Measurements from ENCODE around the gene NPIPB8.
"Not testable (repeated sequence)": the region's sequence is repeated elsewhere in the genome, so short reads cannot be mapped to it uniquely, and the experiment has no call there.

Gene NPIPB8

DNA sequence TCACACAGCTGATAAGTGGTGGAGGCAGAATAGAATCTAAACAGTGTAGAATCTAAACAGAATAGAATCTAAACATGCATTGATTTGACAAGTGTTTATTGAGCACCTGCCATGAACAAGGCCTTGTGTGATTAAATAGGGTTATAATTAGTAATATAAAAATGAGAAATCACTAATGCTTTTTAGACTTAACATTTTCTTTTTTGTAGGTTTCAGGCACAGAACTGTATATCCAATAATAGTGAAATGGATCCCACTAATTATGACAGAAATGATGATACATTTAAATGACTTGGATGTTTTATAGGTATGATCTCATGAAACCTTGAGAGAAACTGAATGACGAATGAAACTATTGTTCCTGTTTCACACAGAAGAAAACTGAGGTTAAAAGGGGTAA is at the start of gene NPIPB8:
NPIPB8 (plus strand) TSS at position 301 of the 400 bp plus-strand sequence. CDS start 296 bp downstream, outside the sequence.
- DNase-seq, result not testable (repeated sequence)

DNA sequence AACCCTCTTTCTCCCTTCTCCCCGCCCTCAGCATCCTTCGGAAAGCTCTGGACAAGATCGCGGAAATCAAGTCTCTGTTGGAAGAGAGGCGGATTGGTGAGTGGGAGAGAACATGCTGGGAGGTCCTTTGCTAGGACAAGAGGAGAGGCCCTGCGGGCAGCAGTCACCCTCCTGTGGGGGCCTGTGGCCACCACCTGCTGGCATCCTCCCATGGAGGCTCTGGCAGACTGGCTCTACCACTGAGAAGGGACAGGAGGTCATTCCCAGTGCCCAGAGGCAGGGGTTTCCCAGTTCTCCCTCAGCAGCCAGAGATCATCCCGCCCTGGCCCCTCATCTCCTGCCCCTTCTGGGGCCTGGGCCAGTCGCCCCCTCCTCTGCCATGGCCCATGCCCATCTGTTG is 48.8 kb upstream of the NPIPB8 start:
- no peak for DNase-seq

DNA sequence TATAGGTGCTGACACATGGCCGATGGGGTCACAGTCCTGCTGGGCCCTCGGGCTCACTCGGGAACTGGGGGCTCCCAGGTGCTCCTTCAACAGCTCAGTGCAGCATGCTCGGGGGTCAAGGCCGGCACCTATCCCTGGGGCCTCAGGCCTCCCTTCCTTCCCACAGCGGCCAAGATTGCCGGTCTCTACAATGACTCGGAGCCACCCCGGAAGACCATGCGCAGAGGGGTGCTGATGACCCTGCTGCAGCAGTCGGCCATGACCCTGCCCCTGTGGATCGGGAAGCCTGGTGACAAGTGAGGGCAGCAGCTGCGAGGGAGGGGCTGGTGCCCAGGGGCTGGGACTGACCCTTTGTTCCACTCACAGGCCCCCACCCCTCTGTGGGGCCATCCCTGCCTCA is 47.9 kb upstream of the NPIPB8 start:
- no peak for DNase-seq

DNA sequence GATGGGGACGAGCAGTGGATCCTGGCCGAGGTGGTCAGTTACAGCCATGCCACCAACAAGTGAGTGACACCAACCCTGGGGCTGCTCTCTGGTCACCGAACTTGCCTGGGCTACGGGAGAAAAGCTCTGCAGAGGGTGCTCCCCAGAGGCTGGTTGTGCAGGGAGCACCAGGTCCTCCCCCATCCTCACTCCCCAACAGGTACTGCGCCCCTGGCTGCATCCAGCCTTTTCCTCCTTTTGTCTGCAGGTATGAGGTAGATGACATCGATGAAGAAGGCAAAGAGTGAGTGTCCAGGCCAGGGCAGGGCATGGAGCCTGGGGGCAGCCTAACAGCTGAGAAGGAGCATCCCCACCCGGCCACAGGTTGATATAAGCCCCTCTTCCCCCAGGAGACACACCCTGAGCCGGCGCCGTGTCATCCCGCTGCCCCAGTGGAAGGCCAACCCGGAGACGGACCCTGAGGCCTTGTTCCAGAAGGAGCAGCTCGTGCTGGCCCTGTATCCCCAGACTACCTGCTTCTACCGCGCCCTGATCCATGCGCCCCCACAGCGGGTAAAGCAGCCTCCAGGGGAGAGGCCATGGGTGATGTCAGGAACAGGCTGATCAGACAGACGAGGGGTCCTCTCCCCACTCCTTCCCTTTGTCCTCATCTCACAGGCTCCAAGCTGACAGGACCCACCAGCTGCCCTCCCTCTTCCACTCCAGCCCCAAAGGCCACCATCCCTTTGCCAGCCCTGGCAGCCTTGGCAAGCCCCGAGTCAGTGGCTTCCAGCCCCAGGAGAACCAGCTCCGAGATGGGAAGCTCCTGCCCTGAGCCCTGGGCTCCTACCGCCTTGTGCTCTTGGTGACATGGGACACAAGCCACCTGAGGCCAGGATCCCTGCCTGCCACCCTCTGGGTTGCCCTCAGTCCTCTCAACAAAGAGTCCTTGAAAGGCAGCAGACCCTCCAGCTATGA is 47.2 kb upstream of the NPIPB8 start:
- no peak for DNase-seq

DNA sequence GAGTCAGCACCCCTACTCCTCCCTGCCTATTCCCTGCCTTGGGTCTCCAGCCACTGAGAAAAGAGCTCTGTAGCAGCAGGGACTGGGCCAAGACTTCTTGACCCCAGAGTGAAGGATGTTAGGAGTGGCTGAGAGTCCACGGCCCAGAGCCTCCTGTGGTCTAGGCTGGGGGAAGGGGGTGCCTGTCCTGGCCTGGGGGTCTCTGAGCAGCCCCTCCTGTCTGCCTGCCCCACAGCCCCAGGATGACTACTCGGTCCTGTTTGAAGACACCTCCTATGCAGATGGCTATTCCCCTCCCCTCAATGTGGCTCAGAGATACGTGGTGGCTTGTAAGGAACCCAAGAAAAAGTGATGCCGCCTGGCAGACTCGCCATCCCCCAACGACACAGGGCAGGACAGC is 46.5 kb upstream of the NPIPB8 start:
- no peak for DNase-seq

DNA sequence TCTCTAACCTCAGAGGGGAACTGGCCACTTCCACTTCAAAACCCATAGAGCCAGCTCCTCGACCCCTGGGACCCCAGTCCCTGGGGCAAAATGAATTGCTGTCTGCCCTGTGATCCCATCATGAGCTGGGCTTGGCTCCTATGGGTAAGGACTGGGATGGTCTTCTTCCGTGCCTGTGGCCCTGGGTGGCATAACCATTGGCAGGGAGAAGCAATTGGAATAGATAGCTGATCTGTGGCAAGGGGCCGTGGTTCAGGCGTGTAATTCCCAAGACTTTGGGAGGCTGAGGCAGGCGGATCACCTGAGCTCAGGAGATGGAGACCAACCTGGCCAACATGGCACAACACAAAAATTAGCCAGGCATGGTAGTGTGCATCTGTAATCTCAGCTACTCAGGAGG is 45.4 kb upstream of the NPIPB8 start:
- no peak for DNase-seq

DNA sequence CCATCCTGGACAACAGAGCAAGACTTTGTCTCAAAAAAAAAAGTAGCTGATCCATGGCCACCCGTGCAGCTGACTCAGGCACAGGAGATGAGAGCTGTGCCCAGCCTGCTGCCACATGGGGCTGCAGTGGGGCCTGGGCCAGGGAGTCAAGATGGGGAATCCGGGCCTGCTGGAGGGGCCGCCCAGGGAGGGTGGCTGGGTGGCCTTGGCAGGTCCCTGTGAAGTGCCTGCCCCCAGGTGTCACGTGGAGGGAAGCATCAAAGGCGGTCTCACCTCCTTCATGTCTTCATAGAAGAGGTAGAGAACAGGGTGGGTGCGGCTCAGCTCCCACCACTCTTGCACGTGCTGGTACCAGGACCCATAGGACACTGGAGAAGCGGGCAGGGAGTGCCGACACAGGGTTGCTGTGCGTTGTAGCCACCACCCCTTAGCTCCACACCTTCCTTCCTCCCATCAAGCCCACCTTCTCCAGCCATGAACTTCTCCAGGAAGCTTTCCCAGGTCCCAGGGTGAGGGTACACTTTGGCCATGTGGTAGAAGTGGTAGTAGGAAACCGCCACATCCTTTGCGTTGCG is 44.8 kb upstream of the NPIPB8 start:
- no peak for DNase-seq

DNA sequence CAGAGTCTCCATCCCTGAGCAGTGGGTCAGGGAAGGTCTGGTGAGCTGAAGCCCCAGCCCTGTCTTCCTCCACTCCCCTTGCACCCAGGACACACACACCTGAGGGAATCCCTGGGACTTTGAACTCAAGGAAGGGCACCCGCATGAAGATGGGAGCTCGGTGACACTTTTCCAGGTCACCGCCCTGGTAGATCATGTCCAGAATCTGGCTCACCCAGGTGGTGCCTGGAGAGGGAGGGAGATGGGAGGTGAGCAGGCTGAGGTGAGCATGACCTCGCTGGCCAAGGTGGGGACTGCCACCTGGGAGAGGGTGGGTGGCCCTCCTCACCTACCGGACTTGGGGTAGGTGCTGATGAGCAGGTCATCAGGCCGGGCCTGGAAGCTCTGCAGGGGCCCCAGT is 42.4 kb upstream of the NPIPB8 start:
- DNase-seq, result not testable (repeated sequence)

DNA sequence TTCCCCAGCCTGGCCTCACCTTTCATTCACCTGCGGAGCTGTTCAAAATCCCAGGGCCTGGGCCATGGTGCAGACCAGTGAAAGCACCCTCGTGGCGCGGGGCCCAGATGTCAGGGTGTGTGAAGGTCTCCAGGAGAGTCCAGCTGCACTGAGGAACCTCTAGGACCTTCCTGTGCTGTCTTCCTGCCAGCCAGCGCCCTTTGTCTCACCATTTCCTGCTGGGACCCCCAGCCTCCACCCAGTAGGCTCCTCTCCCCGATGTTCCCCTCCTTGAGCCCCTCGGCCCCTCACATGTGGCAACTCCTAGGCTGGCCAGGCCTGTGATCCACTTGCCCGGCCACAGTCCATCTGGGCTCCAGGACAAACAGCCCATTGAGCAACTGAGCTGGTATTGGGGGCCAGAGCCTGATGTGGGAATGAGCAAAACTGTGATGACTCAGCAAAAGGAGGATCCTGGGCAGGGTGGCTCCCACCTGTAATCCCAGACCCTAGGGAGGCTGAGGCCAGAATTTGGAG is 41.7 kb upstream of the NPIPB8 start:
- DNase-seq, result no peak

DNA sequence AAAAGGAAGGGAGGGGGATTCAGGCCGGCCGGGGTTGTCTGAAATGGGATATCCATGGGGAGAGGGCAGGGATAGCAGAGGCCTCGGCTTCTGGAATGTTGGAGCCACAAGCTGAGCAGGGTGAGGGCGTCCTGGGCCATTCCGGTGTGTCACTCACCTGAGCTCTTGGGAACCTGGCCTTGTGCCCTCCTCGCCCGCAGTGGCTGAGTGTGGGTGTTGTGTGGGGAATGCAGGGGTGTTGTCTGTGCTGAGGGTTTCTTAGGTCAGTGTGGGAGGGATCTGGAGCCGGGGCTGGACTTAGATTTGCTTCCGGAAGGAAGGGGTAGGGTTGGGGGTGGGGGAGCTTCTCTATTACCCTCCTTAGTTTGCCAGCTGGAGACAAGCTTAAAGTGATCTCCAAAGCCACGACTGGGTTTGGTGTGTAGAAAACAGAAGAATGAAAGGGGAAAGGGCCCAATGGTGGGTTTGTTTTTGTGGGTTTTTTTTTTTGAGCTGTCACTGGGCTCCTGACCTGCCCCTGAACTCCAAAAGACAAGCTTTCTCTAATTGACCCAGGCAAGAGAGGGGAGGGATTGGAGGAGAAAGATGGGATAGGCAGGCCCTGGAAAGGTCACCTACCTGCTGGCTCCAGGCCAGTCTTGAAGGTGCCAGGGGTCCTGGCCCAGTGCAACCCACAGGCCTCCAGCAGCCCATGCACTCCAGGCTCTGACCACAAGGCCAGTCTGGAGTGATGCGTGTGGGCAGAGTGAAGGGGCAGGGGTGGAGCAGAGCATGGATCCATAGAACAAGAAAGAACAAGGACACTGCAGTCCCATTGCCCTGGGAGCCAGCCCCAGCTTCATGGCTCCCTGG is 40.8 kb upstream of the NPIPB8 start, which contains the start of gene SULT1A2:
SULT1A2 (minus strand) TSS at position 211 of the 852 bp plus-strand sequence. CDS start 1,120 bp downstream, outside the sequence.
- DNase-seq, result no peak

DNA sequence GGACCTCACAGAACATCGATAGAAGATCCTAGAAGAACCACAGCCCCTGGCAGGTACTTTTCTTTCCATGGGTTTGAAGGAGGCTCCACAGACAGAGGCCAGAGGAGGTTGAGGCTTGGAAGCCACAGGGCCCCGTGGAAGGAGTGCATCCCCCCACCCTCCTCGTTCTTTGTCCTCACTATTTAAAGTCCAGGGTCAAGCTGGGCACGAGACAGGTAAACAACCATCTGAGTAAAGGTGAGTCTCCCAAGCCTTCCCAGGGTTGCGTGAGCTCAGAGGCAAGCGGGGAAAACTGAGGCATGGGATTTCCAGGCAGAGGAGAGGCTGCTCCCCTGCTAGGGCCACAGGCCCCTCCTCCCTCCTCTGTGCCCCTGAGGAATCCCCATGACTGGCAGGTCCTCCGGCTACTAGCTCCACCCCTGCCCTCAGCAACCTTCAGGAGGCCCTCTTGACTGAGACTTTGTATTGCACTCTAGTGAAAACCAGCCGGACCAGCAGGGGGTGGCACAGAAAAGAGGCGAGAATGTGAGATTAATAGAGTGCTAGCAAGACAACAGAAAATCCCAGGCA is 40.1 kb upstream of the NPIPB8 start:
- DNase-seq, result no peak

DNA sequence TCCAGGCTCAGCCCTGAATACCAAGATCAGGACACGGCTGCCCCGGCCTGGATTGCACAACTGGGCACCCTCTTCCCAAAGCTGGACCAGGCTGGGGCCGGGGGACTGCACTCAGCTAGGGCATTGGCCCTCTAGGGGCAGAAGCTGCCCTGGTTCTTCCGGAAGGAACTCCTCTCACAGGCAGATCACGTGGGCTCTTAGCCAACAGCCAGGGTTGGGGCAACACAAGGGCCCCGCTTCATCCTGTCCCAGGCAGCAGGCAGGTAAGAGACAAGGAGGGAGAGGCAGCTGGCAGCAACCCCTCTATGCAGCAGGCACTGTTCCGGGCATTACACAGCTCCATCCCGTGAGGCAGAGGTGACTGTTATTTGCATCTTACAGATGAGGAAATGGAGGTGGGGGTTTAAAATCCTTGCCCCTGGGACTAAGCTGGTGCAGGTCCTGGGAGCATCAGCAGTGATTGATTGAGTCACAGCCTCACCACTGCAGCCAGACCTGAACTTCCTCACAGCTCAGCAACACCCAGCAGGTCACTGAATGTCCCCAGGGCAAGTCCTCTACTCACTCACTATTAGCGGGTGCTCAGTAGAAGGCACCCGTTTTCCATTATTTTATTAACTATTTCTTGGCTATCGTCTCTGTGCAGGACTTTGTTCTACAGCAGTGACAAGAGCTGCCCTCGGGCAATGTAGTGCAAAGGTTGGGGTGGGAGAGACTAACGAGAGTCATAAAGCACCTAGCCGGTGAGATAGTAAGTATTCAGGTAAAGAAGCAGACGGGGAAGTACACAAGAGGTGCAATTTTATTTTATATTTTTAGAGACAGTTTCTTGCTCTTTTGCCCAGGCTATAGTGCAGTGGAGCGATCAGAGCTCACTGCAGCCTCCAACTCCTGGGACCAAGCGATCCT is 38.2 kb upstream of the NPIPB8 start:
- not testable (repeated sequence) for DNase-seq

DNA sequence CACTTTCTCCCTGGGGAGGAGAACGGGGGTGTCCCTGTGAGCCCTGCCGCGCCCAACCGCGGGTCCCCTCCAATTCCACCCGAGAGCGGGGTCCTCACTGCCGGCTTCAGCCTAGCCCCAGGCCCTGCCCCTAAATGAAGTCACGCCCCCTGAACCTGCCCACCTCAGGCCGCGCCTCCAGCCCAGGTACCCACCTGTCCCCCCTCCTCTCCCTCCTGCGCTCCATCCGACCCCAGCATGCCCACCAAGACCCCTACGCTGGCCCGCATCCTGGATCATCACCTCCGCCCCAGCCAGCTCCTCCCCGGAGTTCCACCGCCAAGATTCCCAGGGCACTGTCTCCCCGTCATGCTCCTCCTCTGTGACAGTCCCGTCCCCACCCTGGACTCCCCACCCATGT is 36.9 kb upstream of the NPIPB8 start:
- not testable (repeated sequence) for DNase-seq

DNA sequence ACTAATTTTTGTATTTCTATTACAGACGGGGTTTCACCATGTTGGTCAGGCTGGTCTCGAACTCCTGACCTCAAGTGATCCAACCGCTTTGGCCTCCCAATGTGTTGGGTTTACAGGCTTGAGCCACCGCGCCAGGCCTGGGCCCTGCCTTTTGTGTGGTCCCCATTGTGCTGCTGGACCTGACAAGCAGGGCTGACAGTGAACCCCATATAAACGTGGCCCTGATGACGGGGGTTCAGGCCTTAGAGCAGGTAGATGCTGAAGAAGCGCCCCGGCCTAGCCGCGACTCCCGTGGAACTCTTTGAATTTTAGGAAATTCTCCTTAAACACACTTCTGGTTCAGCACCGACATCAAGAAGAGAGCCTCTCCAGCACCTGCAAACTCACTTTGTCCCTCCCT is 36.3 kb upstream of the NPIPB8 start:
- DNase-seq, result not testable (repeated sequence)

DNA sequence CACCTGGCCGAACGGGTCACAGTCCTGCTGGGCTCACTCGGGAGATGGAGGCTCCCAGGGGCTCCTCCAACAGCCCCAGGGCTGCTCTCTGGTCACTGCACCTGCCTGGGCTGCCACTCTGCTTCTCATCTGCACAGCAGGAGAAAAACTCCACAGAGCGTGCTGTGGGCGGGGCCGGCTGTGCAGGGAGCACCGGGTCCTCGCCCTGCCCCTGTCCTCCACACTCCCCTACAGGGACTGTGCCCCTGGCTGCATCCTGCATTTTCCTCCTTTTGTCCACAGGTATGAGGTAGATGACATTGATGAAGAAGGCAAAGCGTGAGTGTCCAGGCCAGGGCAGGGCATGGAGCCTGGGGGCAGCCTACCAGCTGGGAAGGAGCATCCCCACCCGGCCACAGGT is 35.8 kb upstream of the NPIPB8 start:
- not testable (repeated sequence) for DNase-seq

DNA sequence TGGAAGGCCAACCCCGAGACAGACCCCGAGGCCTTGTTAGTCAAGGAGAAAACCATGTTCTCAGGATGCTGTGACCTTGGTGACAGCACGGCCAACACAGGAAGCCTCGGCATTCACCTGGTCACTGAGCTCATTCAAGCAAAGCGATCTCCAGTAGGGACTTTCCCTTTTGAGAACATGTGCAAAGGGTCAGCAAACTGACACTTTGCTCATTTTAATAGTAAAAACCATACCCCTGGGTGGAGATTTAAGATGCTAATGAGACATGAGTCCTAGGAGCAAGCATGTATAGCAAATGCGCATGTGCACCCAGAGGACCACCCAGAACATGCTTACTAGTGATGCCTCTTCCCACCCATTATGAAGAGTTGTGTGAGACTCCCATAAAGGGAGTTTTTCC is 35.3 kb upstream of the NPIPB8 start:
- DNase-seq, result no peak

DNA sequence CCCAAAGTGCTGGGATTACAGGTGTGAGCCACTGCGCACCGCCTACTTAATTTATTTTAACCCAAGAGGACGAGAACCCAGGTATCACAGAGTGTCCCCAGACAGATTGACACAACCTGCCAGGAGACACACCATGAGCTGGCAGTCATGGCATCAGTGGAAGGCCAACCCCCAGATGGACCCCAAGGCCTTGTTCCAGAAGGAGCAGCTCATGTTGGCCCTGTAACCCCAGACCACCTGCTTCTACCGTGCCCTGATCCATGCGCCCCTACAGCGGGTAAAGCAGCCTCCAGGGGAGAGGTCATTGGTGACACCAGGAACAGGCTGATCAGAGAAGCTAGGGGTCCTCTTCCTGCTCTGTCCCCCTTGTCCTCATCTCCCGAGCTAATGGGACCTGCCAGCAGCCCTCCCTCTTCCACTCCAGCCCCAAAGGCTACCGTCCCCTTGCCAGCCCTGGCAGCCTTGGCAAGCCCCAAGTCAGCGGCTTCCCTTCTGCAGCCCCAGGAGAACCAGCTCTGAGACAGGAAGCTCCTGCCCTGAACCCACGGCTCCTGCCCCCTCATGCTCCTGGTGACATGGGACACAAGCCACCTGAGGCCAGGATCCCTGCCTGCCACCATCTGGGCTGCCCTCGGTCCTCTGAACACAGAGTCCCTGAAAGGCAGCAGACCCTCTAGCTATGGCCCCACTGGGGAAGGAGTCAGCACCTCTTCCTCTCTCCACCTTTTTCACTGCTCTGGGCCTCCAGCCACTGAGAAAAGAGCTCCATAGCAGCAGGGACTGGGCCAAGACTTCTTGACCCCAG is 34.3 kb upstream of the NPIPB8 start:
- DNase-seq, result no peak

DNA sequence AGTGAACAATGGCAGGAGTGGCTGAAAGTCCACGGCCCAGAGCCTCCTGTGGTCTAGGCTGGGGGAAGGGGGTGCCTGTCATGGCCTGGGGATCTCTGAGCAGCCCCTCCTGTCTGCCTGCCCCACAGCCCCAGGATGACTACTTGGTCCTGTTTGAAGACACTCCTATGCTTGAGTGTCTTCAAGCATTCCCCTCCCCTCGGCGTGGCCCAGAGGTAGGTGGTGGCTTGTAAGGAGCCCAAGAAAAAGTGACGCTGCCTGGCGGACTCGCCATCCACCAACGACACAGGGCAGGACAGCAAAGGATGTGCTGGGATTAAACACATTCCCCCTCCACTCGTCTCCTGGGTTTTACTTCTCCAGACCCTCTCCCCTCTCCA is 33.7 kb upstream of the NPIPB8 start:
- no peak for DNase-seq

DNA sequence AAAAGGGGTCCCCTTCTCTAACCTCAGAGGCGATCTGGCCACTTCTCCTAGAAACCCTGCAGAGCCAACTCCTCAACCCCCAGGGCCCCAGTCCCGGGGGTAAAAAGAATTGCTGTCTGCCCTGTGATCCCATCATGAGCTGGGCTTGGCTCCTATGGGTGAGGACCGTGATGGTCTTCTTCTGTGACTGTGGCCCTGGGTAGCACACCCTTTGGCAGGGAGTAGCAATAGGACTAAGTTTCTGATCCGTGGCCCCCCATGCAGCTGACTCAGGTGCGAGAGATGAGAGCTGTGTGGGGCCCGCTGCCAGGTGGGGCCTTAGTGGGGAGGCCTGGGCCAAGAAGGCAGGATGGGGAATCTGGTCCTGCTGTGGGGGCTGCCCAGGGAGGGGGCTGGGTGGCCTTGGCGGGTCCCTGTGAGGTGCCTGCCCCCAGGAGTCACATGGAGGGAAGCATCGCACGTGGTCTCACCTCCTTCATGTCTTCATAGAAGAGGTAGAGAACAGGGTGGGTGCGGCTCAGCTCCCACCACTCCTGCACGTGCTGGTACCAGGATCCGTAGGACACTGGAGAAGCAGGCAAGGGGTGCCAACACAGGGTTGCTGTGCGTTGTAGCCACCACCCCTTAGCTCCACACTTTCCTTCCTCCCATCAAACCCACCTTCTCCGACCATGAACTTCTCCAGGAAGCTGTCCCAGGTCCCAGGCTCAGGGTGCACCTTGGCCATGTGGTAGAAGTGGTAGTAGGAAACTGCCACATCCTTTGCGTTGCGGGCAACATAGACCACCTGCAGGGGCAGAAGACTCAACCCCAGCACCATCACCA is 31.4 kb upstream of the NPIPB8 start:
- DNase-seq, result no peak

DNA sequence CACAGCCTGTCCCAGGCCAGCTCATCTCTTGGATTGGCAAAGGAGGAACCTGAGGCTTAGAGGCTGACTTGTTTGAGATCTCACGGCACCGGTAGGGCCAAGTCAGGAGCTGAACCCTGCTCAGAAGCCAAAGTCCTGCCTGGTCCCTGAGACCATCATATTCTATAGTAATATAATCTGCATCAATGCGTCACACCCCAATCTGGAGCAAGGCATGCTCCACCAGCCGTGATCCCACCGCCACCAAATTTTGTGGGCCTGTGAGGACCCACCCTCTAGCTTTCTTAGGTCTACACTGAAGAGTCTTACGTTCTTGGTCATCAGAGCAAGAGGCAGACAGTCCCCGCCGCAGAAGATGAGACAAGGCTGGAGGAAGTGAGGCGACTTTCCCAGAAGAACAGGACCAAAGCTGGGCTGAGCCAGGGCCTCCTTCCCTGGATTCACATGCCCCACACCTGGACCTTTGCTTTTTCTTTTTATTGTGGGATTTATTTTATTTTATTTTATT is 30.7 kb upstream of the NPIPB8 start:
- no peak for DNase-seq
